ENCODE data around the gene KEAP1.
"Not testable (repeated sequence)": the region's sequence is repeated elsewhere in the genome, so short reads cannot be mapped to it uniquely, and the experiment has no call there.

Gene KEAP1

GRCh38 chr19:10503002-10503789 lies at the start of gene KEAP1:
KEAP1 (minus strand) TSS chr19:10503356; CDS start chr19:10500033, 3,323 bp downstream.
- peaks cover 20 to 33% (median 26%) of the 10 kb centered on the region in 11 experiments for H3K36me3 ChIP-seq
- H3K4me3 ChIP-seq, result peak within 1 kb of the TSS; percentile 80 to 93 (median 87)
- H3K4me1 ChIP-seq, result peaks cover 23 to 51% (median 42%) of the 10 kb centered on the region in 10 experiments
- peak within 1 kb of the TSS; percentile 97 to 100 (median 99) for H3K9ac ChIP-seq
- H4K20me1 ChIP-seq, result peaks cover 9 to 39% (median 34%) of the 10 kb centered on the region in 11 experiments; a peak in 21 of 22 replicates
- H3K27me3 ChIP-seq, result no peaks in the 10 kb centered on the region
- peak within 1 kb of the TSS; percentile 98 to 100 (median 100) for H3K27ac ChIP-seq
- peak within 1 kb of the TSS; percentile 90 to 100 (median 95) for H3K4me2 ChIP-seq
- peak in 3 of 11 experiments; percentile 26 to 75 (median 35); a peak in 3 of 22 replicates for TF ChIP-seq Cebpa-rat (IDR thresholded peaks at IDR 0.05)
- H3K9me3 ChIP-seq (replicated peaks in 1 of 11), result no peaks in the 10 kb centered on the region

GRCh38 chr19:10552510-10553053 lies 49.4 kb upstream of the KEAP1 start:
- Histone ChIP-seq H3K9ac (peak overlapping the region in 9 of 11 experiments; percentile 50 to 82 (median 69); a peak in 17 of 22 replicates), H3K4me3 (peak overlapping the region in 7 of 10 experiments; percentile 11 to 45 (median 30); a peak in 12 of 20 replicates)

DNA sequence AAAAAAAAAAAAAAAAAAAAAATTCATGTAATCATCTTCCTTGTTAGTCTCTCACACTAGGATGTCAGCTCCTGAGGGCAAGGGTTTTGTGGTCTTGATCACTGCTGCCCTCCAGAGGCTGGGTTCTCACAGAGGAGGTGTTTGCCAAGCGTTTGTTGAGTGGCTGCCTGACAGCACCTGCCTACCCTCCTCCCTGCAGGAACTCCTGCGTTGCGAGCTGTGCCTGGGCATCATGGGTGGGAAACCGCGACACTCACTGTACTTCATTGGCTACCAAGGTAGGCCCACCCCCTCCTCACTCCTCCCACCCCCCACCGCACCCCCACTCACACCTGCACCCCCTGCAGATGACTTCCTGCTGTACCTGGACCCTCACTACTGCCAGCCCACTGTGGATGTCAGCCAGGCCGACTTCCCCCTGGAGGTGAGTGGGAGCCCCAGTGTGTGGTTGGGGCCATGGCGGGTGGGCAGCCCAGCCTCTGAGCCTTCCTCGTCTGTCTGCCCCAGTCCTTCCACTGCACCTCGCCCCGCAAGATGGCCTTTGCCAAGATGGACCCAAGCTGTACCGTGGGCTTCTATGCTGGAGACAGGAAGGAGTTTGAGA lies 48.6 kb upstream of the KEAP1 start:
- Histone ChIP-seq H3K4me2 (peak overlapping the region in 9 of 11 experiments; percentile 70 to 94 (median 85); a peak in 18 of 22 replicates), H3K9ac (peak overlapping the region in 3 of 11 experiments; percentile 75 to 82 (median 78); a peak in 3 of 22 replicates), H3K9me3 (replicated peaks in 1 of 11) (peaks cover 0 to 6% (median 0%) of the 10 kb centered on the region in 11 experiments; a peak in 3 of 22 replicates), H3K4me1 (peaks cover 47 to 69% (median 50%) of the 10 kb centered on the region in 10 experiments), H4K20me1 (peaks cover 0 to 75% (median 39%) of the 10 kb centered on the region in 11 experiments; a peak in 18 of 22 replicates), H3K36me3 (peaks cover 81 to 100% (median 94%) of the 10 kb centered on the region in 11 experiments), H3K27ac (peak overlapping the region in 8 of 11 experiments; percentile 71 to 95 (median 83); a peak in 13 of 22 replicates), H3K4me3 (0 out of 20 replicates have a peak overlapping the region, but pooled peaks of 1 of the 10 experiments have one; percentile 11), H3K27me3 (no peaks in the 10 kb centered on the region)
- no peak for TF ChIP-seq Cebpa-rat (IDR thresholded peaks at IDR 0.05)

More at GRCh38 chr19:10552510-10553053, 49.4 kb upstream of the KEAP1 start:
- no peaks in the 10 kb centered on the region for H3K27me3 ChIP-seq
- H3K9me3 ChIP-seq (replicated peaks in 1 of 11), result peaks cover 0 to 6% (median 0%) of the 10 kb centered on the region in 11 experiments; a peak in 3 of 22 replicates
- peaks cover 81 to 100% (median 94%) of the 10 kb centered on the region in 11 experiments for H3K36me3 ChIP-seq
- H3K27ac ChIP-seq, result peak overlapping the region in 10 of 11 experiments; percentile 40 to 95 (median 80); a peak in 18 of 22 replicates
- TF ChIP-seq Cebpa-rat (IDR thresholded peaks at IDR 0.05), result no peak
- H3K4me1 ChIP-seq, result peaks cover 47 to 72% (median 55%) of the 10 kb centered on the region in 10 experiments
- H3K4me2 ChIP-seq, result peak overlapping the region; percentile 69 to 94 (median 84)
- peaks cover 0 to 74% (median 36%) of the 10 kb centered on the region in 11 experiments; a peak in 16 of 22 replicates for H4K20me1 ChIP-seq

- H3K4me2 ChIP-seq; H3K27me3 ChIP-seq; H3K4me3 ChIP-seq; H3K9ac ChIP-seq; H3K9me3 ChIP-seq (replicated peaks in 1 of 11): not testable (repeated sequence)
- H4K20me1 ChIP-seq, result peaks cover 0 to 76% (median 43%) of the 10 kb centered on the region in 11 experiments; a peak in 19 of 22 replicates
- H3K36me3 ChIP-seq, result peaks cover 84 to 99% (median 92%) of the 10 kb centered on the region in 11 experiments
- peaks cover 40 to 62% (median 42%) of the 10 kb centered on the region in 10 experiments for H3K4me1 ChIP-seq
- peak overlapping the region in 2 of 11 experiments; percentile 28 to 34; a peak in 1 of 22 replicates for H3K27ac ChIP-seq
Measured at GRCh38 chr19:10551006-10551405, 47.9 kb upstream of the KEAP1 start.

GRCh38 chr19:10550336-10550735 lies 47.2 kb upstream of the KEAP1 start:
- Histone ChIP-seq H3K27ac (no peak overlapping the region), H3K36me3 (peaks cover 80 to 98% (median 89%) of the 10 kb centered on the region in 11 experiments), H3K9ac (no peak overlapping the region), H3K4me2 (no peak overlapping the region; a peak in 1 of 22 replicates), H3K4me3 (no peak overlapping the region), H3K4me1 (peaks cover 36 to 62% (median 42%) of the 10 kb centered on the region in 10 experiments), H3K27me3 (no peaks in the 10 kb centered on the region), H4K20me1 (peaks cover 0 to 74% (median 44%) of the 10 kb centered on the region in 11 experiments; a peak in 19 of 22 replicates), H3K9me3 (replicated peaks in 1 of 11) (peaks cover 0 to 6% (median 0%) of the 10 kb centered on the region in 11 experiments; a peak in 3 of 22 replicates)
- no peak for TF ChIP-seq Cebpa-rat (IDR thresholded peaks at IDR 0.05)

DNA sequence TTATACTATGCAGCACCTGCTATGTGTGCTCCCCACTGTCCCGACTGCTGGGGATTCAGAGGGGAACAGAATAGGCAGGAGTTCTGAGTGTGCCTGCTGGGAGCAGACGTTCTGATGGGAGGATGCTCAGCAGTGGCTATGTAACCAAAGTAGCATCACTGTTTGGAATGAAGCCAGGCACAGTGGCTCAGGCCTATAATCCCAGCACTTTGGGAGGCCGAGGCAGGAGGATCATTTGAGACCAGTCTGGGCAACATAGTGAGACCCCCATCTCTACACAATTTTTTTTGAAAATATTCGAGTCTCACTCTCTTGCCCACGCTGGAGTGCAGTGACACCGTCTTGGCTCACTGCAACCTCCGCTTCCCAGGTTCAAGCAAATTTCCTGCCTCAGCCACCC lies 46.6 kb upstream of the KEAP1 start:
- Histone ChIP-seq H3K4me1 (peaks cover 36 to 62% (median 42%) of the 10 kb centered on the region in 10 experiments), H3K36me3 (peaks cover 74 to 92% (median 83%) of the 10 kb centered on the region in 11 experiments)
- no peak for TF ChIP-seq Cebpa-rat (IDR thresholded peaks at IDR 0.05)

DNA sequence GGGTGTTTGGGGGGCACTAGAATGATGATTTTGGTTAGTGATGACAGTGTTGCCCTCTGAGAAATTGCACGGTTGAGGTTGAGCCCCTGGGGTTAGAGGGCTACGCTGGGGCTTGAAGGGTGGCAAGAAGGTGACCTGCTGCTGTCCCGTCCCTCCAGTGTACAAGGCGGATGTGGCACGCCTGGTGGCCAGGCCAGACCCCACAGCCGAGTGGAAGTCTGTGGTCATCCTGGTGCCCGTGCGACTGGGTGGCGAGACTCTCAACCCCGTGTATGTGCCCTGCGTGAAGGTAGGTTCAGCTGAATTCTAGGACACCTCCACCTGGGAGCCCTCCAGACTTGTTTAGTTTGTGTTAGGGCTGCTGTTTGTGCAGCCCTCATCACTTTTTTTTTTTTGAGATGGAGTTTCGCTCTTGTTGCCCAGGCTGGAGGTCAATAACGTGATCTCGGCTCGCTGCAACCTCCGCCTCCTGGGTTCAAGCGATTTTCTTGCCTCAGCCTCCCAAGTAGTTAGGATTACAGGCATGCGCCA lies 45.7 kb upstream of the KEAP1 start:
- Histone ChIP-seq H3K27ac (no peak overlapping the region), H3K4me1 (peaks cover 31 to 57% (median 38%) of the 10 kb centered on the region in 10 experiments), H3K4me3 (no peak overlapping the region), H4K20me1 (peaks cover 0 to 69% (median 45%) of the 10 kb centered on the region in 11 experiments; a peak in 20 of 22 replicates), H3K9ac (peak overlapping the region in 1 of 11 experiments; percentile 3; a peak in 1 of 22 replicates), H3K9me3 (replicated peaks in 1 of 11) (peaks cover 0 to 6% (median 0%) of the 10 kb centered on the region in 11 experiments; a peak in 3 of 22 replicates), H3K4me2 (no peak overlapping the region), H3K27me3 (no peaks in the 10 kb centered on the region), H3K36me3 (peaks cover 65 to 83% (median 78%) of the 10 kb centered on the region in 11 experiments)
- no peak for TF ChIP-seq Cebpa-rat (IDR thresholded peaks at IDR 0.05)

More for the DNA sequence above, 46.6 kb upstream of the KEAP1 start:
- Histone ChIP-seq H3K27ac (no peak overlapping the region), H3K9ac (0 out of 22 replicates have a peak overlapping the region, but pooled peaks of 1 of the 11 experiments have one; percentile 17), H4K20me1 (peaks cover 0 to 74% (median 46%) of the 10 kb centered on the region in 11 experiments; a peak in 20 of 22 replicates), H3K27me3 (no peaks in the 10 kb centered on the region), H3K4me3 (no peak overlapping the region), H3K9me3 (replicated peaks in 1 of 11) (peaks cover 0 to 6% (median 0%) of the 10 kb centered on the region in 11 experiments; a peak in 3 of 22 replicates), H3K4me2 (no peak overlapping the region; a peak in 1 of 22 replicates)

DNA sequence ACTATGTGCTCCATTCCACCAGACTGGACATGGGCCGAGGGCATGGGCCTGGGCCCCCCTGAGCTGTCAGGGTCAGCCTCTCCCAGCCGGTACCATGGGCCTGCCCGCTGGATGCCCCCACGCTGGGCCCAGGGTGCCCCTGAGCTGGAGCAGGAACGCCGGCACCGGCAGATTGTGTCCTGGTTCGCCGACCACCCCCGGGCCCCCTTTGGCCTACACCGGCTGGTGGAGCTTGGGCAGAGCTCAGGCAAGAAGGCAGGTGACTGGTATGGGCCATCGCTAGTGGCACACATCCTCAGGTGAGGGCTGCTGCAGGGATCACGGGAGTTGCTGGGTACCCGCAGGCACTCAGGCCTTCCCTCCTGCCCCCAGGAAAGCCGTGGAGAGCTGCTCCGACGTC lies 43.7 kb upstream of the KEAP1 start:
- H3K36me3 ChIP-seq, result peaks cover 46 to 64% (median 61%) of the 10 kb centered on the region in 11 experiments
- H3K4me3 ChIP-seq, result no peak overlapping the region
- H3K9me3 ChIP-seq (replicated peaks in 1 of 11), result no peaks in the 10 kb centered on the region
- peaks cover 0 to 49% (median 31%) of the 10 kb centered on the region in 11 experiments; a peak in 16 of 22 replicates for H4K20me1 ChIP-seq
- H3K4me2 ChIP-seq, result no peak overlapping the region
- H3K27ac ChIP-seq, result no peak overlapping the region
- peak overlapping the region in 5 of 11 experiments; percentile 17 to 35 (median 22); a peak in 3 of 22 replicates for H3K9ac ChIP-seq
- no peak for TF ChIP-seq Cebpa-rat (IDR thresholded peaks at IDR 0.05)
- no peaks in the 10 kb centered on the region for H3K27me3 ChIP-seq
- H3K4me1 ChIP-seq, result peaks cover 13 to 55% (median 33%) of the 10 kb centered on the region in 10 experiments

Measured in BLaER1 treated with 17β-estradiol and CSF1 and Interleukin-3, amounts not matched to agents 10 nM and 100 nM (cell line).